ENCODE measurements around the gene METTL2B.

The METTL2B gene

GRCh38 chr7:128476402-128477335 is at the start of gene METTL2B:
Gene METTL2B, plus strand, starts transcription at chr7:128476748. Its CDS starts 18 bp downstream, at chr7:128476766.
- DNase-seq, result peak; percentile 95

- DNase-seq, result peak; percentile 76
Observed at GRCh38 chr7:128427289-128427891, 49.2 kb upstream of the METTL2B start.

GRCh38 chr7:128430207-128430606 is 46.3 kb upstream of the METTL2B start:
- DNase-seq, result no peak

- no peak for DNase-seq
Observed at GRCh38 chr7:128431221-128431620, 45.3 kb upstream of the METTL2B start.

GRCh38 chr7:128431754-128432153 is 44.8 kb upstream of the METTL2B start:
- DNase-seq, result no peak

- no peak for DNase-seq
Observed at GRCh38 chr7:128434413-128435326, 41.9 kb upstream of the METTL2B start.

GRCh38 chr7:128435327-128435686 is 41.2 kb upstream of the METTL2B start:
- no peak for DNase-seq

- DNase-seq, result no peak
Observed at GRCh38 chr7:128437426-128438332, 38.9 kb upstream of the METTL2B start.

- DNase-seq, result no peak
Observed at GRCh38 chr7:128442356-128442755, 34.2 kb upstream of the METTL2B start.

GRCh38 chr7:128443831-128444600 is 32.5 kb upstream of the METTL2B start:
- peak; percentile 42 for DNase-seq

GRCh38 chr7:128446306-128446705 is 30.2 kb upstream of the METTL2B start:
- no peak for DNase-seq

GRCh38 chr7:128447941-128448564 is 28.5 kb upstream of the METTL2B start:
- DNase-seq, result no peak

GRCh38 chr7:128448751-128449302 is 27.7 kb upstream of the METTL2B start:
- DNase-seq, result no peak

GRCh38 chr7:128450409-128450808 is 26.1 kb upstream of the METTL2B start:
- DNase-seq, result no peak

GRCh38 chr7:128450913-128451312 is 25.6 kb upstream of the METTL2B start:
- no peak for DNase-seq

GRCh38 chr7:128452552-128452951 is 24.0 kb upstream of the METTL2B start:
- no peak for DNase-seq

- no peak for DNase-seq
Observed at GRCh38 chr7:128453836-128454804, 22.4 kb upstream of the METTL2B start.

- DNase-seq, result no peak
Observed at GRCh38 chr7:128454808-128455542, 21.6 kb upstream of the METTL2B start.

All from NCI-H526 treated with DMSO at 0.1 percent for 48 hours (cell line).